Kidney capillary endothelial cell (primary cell): ENCODE results near the gene ABCC4.
"Not testable (repeated sequence)": the region's sequence is repeated elsewhere in the genome, so short reads cannot be mapped to it uniquely, and the experiment has no call there.

Experiments used
- DNase-seq: peaks from one replicate; pipeline ENCODE4 v3.0.0-alpha.2; 2018; ENCODE audit warnings: low spot score

Gene ABCC4

GRCh38 chr13:95231393-95231792 is 69.9 kb downstream of the ABCC4 start:
- no peak for DNase-seq

- DNase-seq: no peak
These were observed 71.4 kb downstream of the ABCC4 start for GRCh38 chr13:95229855-95230254.

DNA sequence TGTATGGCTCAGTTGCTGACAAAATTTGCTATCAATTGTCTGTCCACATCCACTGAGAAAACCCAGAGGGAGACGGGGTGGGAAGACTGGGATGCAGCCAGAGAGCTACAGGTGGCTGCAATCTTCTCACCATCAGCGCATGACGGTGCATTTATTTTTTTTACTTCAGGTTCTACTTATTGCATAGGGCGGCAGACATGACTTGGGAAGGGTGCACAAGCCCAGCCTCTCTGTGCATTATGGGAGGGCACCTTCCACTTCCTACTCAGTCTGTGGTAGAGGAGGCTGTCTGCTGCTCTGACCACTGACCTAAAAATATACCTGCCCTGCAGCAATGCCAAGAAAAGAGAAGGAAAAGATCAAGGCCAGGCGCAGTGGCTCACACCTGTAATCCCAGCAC is 73.1 kb downstream of the ABCC4 start:
- DNase-seq: no peak

DNA sequence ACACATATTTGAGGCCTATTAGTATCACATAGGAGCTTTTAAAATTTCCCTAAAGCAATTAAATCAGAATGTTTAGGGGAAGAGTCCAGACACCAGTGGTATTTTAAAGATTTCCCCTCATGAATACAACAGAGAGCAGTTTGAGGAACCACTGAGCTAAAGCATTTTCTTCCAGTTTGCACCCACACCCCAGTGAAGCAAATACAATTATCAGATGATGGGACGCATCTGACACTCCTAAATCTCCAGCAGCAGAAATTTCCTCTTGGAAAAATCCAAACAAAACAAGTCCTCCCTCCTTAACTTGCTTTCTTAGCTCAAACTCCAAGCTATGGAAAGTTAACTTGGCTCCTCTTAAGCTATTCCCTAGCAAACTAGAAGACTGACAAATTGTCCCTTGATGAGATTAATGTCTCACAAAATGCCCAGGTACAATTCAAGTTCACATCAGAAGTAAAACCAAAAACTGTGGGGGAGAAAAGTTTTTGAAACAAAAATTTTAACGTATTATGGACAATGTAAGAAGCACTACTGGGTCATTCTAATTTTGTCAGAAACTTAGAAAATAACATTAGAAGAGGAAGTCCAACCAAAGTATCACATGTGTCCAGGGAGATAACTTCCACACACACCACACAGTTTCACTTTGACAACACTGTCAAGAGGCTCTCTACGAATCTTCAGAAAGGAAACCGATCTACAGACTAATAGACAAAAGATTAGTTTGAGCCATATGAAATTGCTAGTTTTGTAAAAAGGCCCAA is 74.1 kb downstream of the ABCC4 start:
- DNase-seq: no peak

DNA sequence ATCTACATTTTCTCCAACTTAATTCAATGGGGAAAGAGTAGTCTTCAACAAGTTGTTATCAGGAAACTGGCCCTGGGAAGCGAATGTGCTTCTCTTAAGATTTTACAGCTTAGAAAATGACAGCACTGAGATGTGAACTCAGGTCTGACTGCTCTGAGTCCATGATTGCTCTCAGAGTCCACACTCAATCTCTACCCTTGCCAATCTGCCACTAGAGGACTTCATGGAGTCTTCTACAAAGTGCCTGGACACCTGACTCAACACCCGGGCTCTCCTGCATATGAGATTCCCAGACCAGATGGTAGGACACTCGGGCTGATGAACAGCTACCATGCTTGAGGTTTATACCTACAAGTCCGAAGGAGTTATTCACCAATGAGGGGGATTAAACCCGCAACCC is 74.8 kb downstream of the ABCC4 start:
- no peak for DNase-seq

DNA sequence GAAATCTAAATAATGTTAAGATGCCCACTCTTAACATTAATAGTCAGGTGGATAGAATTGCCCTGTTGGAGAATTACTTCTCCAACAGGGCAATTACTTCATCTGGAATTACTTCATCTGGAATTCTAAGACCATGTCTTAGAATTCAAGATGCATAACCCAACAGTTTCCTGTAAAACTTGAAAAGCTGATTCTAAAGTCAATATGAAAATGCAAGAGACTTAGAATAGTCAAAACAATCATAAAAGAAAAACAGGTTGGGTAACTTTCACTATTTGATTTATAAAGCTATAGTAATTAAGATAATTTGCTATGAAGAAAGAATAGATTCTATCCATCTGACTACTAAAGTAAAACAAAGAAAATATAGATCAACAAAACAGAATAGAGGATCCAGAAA is 75.2 kb downstream of the ABCC4 start:
- DNase-seq: no peak

DNA sequence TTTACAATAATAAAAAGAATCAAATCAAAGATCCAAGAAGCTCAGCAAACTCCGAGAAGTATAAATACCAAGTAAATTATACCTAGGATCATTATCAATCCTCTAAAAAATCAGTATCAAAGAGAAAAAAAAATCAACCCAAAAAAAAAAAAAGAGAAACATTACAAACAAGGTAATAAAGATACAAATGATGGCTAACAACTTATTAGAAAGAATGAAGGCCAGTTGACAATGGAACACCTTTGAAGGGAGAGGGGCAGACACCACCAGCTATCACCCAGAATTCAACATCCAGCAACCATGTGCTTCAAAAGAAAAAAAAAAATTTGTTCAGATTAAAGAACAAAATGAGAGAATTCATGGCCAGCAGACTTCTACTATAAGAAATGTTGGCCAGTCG is 77.2 kb downstream of the ABCC4 start:
- DNase-seq: no peak

DNA sequence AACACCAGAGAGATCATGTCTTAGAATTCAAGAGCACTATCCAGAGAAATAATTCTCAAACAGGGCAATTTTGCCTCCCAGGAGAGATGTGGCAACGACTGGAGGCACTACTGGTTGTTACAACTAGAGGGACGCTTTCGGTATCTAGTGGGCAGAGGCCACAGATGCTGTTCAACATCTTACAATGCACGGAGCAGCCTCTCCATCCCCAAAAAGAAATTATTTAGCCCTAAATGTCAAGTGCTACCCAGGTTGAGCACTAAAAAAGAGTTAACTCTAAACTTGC is 78.6 kb downstream of the ABCC4 start:
- no peak for DNase-seq

DNA sequence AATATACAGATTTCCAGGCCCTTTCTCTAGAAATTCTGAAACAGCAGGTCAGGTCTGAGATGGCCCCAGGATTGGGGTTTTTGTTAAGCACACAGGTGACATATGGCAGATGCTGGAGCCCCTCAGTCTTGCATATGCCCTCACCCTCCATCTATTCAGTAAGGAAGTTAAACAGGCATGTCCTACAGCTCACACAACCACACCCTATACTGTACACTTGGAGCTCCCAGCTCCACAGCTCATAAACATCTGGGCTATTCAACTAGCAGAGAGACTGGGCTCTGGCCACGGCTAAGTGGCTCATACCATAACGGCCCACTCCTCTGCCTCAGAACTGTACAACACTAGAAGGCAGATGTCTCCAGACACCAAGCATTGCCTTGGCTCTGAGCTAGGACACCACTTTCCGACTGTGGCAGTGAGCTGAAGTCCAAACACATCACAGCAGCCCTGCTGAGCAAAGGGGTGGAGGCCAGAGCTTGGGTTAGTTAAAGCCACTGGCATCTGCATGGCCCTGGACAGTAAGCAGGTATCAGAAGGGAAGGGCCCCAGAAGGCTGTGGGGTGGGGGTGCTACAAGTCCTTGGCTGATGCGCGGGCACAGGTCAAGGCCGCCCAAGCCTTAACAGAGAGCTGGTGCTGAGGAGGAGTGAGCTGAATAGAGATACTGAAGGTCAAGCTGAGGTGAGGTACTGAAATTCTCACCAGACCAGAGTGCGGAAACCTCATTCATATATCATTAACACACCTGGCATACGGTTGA is 79.1 kb downstream of the ABCC4 start:
- DNase-seq: no peak

DNA sequence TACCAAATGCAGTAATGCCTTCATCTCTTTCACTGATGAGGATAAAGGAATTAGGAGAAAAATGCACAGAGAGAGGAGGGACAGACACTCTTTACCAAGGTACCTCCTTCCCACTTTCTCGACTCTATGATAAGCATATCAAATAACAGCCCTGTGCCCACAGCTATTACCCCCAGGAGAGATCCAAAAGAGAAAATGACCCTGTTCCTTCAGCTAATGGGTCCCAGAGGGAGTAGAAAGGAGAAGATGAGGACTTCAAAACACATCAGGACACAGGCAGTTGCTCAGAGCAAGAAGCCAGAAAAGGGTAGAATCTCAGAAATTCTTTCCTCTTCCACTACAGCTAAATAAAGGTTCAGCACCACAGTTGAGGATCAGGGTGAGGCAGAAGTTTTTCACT is 80.6 kb downstream of the ABCC4 start:
- DNase-seq: no peak

DNA sequence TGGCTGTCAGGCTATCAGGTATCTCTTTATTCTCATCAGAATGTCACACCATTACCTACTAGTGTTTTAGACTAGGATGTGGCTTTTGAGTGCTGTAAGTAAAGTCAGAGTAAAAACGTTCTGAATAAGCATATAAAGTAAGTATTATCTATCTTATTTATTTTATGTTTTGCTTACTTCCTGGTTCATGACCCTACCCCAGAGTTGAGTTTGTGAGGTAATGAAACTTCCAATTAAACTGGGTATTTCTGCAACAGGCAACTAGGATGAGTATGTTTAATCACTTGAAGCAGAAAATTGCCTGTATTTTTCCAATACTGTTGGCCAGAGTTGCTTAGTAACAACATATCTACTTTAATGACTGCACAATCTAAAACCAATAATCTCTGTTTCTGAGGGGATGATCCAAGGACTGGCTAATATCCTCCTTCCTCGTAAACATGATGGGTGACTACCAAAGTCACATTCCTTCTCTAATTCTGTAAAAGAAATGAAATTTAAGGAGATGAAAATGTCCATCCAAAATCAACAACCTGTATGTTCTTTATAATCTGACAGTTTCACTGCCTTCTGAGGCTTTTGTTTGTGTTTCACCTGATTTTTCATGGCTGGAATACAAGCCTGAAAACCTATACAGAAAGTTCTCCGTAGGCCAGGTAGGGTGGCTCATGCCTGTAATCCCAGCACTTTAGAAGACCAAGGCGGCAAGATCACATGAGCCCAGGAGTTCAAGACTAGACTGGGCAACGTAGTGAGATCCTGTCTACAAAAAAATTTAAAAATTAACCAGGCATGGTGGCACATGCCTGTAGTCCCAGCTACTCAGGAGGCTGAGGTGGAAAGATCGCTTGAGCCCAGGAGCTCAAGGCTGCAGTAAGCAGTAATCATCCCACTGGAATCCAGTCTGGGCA is 83.1 kb downstream of the ABCC4 start:
- DNase-seq: no peak

- DNase-seq: no peak
These were observed 85.1 kb downstream of the ABCC4 start for GRCh38 chr13:95216182-95216581.

- no peak for DNase-seq
These were observed 88.0 kb downstream of the ABCC4 start for GRCh38 chr13:95212983-95213850.

DNA sequence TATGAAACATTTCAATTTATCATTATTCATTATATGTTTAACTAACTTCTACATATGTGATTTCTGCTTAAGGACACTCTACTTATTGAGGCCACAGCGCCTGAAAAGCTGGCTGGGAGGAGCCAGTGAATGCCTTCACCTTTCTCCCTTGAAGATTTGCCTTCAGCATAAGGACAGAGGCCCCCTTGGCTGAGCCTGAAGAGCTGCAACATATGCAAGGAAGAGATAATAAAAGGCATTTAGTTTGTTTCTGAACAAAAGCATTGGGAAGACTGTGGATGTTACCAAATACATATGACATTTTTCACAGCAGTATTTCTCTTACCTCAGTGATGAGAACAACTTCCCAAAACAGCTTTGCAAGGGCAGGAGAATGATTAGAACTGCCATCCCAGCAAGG is 92.1 kb downstream of the ABCC4 start:
- DNase-seq: no peak

- DNase-seq: no peak
These were observed 93.4 kb downstream of the ABCC4 start for GRCh38 chr13:95207769-95208366.

DNA sequence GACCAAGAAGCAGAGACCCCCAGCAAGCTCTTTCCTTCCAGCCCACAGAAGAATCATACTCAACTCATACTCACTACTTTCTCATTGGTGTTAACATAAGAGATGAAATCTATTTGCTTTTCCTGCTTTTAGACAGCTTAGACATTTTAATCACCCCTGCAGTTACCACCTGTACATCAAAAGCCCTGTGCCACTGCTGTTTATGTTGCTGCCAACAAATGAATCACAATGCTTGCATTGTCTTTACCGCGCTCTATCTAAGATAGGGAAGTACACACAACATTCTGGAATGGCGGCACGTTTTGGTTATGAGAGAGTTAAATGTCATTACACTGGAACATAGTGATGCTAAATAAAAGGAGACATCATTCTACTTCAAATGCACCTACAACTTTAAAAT is 95.1 kb downstream of the ABCC4 start:
- no peak for DNase-seq

DNA sequence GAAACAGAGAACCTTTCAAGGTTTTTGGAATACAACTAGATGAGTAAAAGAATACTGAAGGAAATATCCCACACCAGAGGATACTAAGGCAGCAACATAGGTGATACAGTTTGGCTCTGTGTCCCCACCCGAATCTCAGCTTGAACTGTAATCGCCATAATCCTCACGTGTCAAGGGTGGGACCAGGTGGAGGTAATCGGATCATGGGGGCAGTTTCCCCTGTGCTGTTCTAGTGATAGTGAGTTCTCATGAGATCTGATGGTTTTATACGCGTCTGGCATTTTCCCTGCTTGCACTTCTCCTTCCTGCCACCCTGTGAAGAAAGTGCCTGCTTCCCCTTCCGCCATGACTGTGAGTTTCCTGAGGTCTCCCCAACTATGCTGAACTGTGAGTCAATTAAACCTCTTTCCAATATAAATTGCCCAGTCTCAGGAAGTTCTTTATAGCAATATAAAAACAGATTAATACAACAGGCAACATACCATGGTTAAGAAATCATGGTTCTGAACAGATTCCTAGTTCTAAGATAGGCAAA is 97.0 kb downstream of the ABCC4 start:
- DNase-seq: no peak

DNA sequence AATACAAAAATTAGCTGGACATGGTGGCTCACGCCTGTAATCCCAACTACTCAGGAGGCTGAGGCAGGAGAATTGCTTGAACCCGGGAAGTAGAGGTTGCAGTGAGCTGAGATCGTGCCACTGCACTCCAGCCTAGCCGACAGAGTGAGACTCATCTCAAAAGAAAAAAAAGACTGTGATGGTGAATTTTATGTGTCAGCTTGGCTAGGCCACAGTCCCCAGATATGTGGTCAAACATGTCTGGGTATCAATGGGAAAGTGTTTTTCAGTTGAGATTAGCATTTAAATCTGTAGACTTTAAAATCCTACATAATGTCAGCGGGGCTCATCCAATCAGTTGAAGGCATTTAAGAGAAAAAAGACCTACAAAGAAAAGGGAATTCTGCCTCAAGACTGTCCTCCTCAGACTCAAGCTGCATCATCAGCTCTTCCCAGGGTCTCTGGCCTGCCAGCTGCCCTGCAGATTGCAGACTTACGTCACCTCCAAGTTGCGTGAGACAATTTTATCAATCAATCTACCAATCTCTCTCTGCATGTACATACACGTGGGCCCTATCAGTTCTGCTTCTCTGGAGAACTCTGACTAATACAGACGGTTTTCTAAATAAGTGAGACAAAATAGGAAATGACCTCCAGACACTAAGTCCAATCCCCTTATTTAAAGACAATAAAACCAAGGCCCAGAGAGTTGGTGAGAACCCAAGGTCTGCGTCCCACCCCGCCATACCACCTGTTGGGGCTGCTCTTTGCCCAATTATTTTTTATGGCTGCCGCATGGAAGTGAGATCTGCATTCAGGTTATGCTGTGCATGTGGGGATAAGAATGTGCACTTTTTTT is 99.2 kb downstream of the ABCC4 start:
- no peak for DNase-seq

DNA sequence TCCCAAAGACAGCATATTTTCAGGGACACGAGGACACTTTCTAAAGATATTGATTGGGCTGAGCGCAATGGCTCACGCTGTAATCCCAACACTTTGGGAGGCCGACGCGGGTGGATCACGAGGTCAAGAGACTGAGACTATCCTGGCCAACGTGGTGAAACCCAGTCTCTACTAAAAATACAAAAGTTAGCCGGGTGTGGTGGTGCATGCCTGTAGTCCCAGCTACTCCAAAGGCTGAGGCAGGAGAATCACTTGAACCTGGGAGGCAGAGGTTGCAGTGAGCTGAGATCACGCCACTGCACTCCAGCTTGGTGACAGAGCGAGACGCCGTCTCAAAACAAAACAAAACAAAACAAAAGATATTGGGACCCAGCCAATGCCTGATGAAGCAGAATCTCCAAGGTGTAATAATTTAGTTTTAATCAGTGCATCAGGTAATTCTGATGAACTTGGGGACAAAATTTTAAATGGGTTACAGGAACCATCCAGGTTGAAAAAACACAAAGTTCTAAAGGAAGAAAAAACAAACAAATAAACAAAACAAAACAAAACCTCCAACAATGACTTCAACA is 100.8 kb downstream of the ABCC4 start:
- not testable (repeated sequence) for DNase-seq

DNA sequence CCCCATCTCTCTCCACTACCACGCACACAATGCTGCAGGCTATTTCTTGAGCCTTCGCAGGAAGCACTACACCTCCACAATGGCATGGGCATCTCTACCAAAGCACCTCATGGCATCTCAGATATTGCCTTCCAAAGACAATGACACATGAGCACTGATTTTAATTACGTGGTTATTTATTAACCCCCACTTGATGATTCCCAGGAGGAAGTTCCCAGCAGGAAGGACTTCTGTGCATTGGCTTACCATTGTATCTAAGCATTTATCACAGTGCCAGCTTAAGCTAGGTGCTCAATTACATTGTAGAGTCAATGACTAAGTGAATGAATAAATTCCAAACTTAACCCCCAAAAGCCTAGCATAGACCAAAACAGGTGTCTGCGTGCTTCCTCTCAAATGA is 101.4 kb downstream of the ABCC4 start:
- no peak for DNase-seq
